SU-DHL-6 (cell line): ENCODE results near the gene TTLL1.

Experiments
- CTCF ChIP-seq: fragments of 200-600 bp; sonication (generic); IDR thresholded peaks from one replicate; pipeline ENCODE4 v1.5.1; 2017; ENCODE audit warnings: antibody characterized with exemption, mild to moderate bottlenecking, low read length, moderate library complexity; ENCODE audit not compliant: insufficient read depth, poor library complexity, severe bottlenecking
- EZH2phosphoT487 ChIP-seq: fragments of 200-600 bp; sonication (generic), shearing (Covaris generic); conservative IDR thresholded peaks from 2 replicates; pipeline ENCODE4 v1.6.1; 2018; ENCODE audit warnings: mild to moderate bottlenecking, antibody characterized with exemption, low read length, moderate library complexity, mixed read lengths

GRCh38 chr22:43094551-43094950, 5.4 kb upstream of the TTLL1 start:
- no peak for TF ChIP-seq CTCF
- TF ChIP-seq EZH2phosphoT487: no peak
